ENCODE data around the gene ANKRD52. TPM values are rescaled to one million over a fixed set of nuclear protein-coding genes. Genes with fewer than 3 reads are reported as not detected.

ANKRD52 gene
- total and polyA plus RNA-seq, 2 donors (not counting 3 experiments of a cell fraction or from before 2014, with no cell fraction given), result 30.8 to 62.0 TPM

- H3K36me3 ChIP-seq (ENCODE audit: control insufficient read depth in 2 of 2, extremely low read depth in 1 of 2, insufficient read depth in 2 of 2, low read length in 2 of 2), result no peaks in the 10 kb centered on the region
- no peak overlapping the region for H3K27ac ChIP-seq (ENCODE audit: insufficient read depth, low read depth, low read length)
- H3K4me2 ChIP-seq (ENCODE audit: insufficient read depth, low read length), result no peak overlapping the region
- H3K79me2 ChIP-seq (ENCODE audit: control insufficient read depth, insufficient read depth, low read length), result peaks cover 16% of the 10 kb centered on the region
- H3K9me3 ChIP-seq (replicated peaks; ENCODE audit: control insufficient read depth, insufficient read depth, low read length), result no peaks in the 10 kb centered on the region
- no peak for DNase-seq (ENCODE audit: low read depth, low spot score)
- ChIA-PET POLR2A (interaction anchor here (1.3 kb wide), 1 partner anchor 29 kb away, joined by 3 read pairs; the partner anchor contains the start of gene RNF41), CTCF (interaction anchor here (1.5 to 4.4 kb wide), 4 partner anchors 10 to 65 kb away, joined by 3 to 50 read pairs (median 12); partner anchors contain the start of genes ANKRD52 and RNF41)
- TF ChIP-seq, protein P1, sequence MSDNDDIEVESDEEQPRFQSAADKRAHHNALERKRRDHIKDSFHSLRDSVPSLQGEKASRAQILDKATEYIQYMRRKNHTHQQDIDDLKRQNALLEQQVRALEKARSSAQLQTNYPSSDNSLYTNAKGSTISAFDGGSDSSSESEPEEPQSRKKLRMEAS (IDR thresholded peaks at IDR 0.05; ENCODE audit: insufficient read depth, insufficient read length), result no peak
- no peak for TF ChIP-seq POLR2AphosphoS5 (IDR thresholded peaks at IDR 0.05; ENCODE audit: insufficient read depth, low read depth, low read length)
- no peak for TF ChIP-seq JUN (IDR thresholded peaks at IDR 0.05; ENCODE audit: borderline replicate concordance, insufficient read depth, insufficient read length, low read depth)
- no peak for TF ChIP-seq FOS (IDR thresholded peaks at IDR 0.05; ENCODE audit: borderline replicate concordance, insufficient read depth, low read length)
- no peak for TF ChIP-seq POLR2A (IDR thresholded peaks at IDR 0.05; ENCODE audit: low read depth, low read length)
- TF ChIP-seq, protein P2, sequence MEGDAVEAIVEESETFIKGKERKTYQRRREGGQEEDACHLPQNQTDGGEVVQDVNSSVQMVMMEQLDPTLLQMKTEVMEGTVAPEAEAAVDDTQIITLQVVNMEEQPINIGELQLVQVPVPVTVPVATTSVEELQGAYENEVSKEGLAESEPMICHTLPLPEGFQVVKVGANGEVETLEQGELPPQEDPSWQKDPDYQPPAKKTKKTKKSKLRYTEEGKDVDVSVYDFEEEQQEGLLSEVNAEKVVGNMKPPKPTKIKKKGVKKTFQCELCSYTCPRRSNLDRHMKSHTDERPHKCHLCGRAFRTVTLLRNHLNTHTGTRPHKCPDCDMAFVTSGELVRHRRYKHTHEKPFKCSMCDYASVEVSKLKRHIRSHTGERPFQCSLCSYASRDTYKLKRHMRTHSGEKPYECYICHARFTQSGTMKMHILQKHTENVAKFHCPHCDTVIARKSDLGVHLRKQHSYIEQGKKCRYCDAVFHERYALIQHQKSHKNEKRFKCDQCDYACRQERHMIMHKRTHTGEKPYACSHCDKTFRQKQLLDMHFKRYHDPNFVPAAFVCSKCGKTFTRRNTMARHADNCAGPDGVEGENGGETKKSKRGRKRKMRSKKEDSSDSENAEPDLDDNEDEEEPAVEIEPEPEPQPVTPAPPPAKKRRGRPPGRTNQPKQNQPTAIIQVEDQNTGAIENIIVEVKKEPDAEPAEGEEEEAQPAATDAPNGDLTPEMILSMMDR (IDR thresholded peaks at IDR 0.05; ENCODE audit: extremely low read depth in 1 of 2, insufficient read depth in 1 of 2, low read depth in 1 of 2, low read length in 2 of 2), result no peak
- TF ChIP-seq EZH2 (IDR thresholded peaks at IDR 0.05; ENCODE audit: borderline replicate concordance, low read depth, low read length, severe bottlenecking), result no peak
- TF ChIP-seq MYC (IDR thresholded peaks at IDR 0.05; ENCODE audit: low read depth, low read length), result no peak
- TF ChIP-seq GATA2 (IDR thresholded peaks at IDR 0.05; ENCODE audit: insufficient read depth, insufficient read length, low read depth, low read length), result no peak
- no peaks in the 10 kb centered on the region for H3K27me3 ChIP-seq (ENCODE audit: control insufficient read depth in 2 of 2, insufficient read depth in 2 of 2, low read length in 2 of 2)
- FAIRE-seq, result no peak
- H3K9me1 ChIP-seq (replicated peaks; ENCODE audit: control insufficient read depth, extremely low read depth, insufficient read depth, low read length), result no peaks in the 10 kb centered on the region
- intact Hi-C loops (cut with micrococcal nuclease) (loop anchor here (2.0 kb wide), 1 partner anchor 272 kb away; no protein-coding TSS in a partner anchor), dilution Hi-C loops (cut with MboI; ENCODE audit: extremely low pct_ligation_motif_present, low sequenced_read_pairs) (no loop called here)
- no peak overlapping the region for H3K9ac ChIP-seq (replicated peaks; ENCODE audit: extremely low read depth, insufficient read depth, low read length)
- no TSS peak for BruUV-seq (replicated peaks)
- no peak overlapping the region for H2AFZ ChIP-seq (ENCODE audit: low read depth, low read length)
- H3K4me1 ChIP-seq (ENCODE audit: control insufficient read depth, extremely low read depth, insufficient read depth, low read length), result peaks cover 23% of the 10 kb centered on the region
- H3K4me3 ChIP-seq (replicated peaks in 1 of 3; ENCODE audit: insufficient read depth in 1 of 3, low read depth in 1 of 3, low read length in 3 of 3), result no peak overlapping the region
- no peaks in the 10 kb centered on the region for H4K20me1 ChIP-seq (replicated peaks; ENCODE audit: control insufficient read depth, extremely low read depth, insufficient read depth, low read length)
These were observed 65.6 kb downstream of the ANKRD52 start for GRCh38 chr12:56192582-56192981.
